ENCODE measurements around the gene SLC6A17.
A peak's percentile ranks its signal among the peaks of the same experiment; 100 is the strongest.

The SLC6A17 gene

GRCh38 chr1:110209715-110210603 is 59.7 kb downstream of the SLC6A17 start, which contains the start of gene KCNC4:
Gene KCNC4 (plus strand): TSS chr1:110210314. CDS start chr1:110211500, 1,186 bp downstream.
- TF ChIP-seq, protein P1, sequence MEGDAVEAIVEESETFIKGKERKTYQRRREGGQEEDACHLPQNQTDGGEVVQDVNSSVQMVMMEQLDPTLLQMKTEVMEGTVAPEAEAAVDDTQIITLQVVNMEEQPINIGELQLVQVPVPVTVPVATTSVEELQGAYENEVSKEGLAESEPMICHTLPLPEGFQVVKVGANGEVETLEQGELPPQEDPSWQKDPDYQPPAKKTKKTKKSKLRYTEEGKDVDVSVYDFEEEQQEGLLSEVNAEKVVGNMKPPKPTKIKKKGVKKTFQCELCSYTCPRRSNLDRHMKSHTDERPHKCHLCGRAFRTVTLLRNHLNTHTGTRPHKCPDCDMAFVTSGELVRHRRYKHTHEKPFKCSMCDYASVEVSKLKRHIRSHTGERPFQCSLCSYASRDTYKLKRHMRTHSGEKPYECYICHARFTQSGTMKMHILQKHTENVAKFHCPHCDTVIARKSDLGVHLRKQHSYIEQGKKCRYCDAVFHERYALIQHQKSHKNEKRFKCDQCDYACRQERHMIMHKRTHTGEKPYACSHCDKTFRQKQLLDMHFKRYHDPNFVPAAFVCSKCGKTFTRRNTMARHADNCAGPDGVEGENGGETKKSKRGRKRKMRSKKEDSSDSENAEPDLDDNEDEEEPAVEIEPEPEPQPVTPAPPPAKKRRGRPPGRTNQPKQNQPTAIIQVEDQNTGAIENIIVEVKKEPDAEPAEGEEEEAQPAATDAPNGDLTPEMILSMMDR (IDR thresholded peaks at IDR 0.05; ENCODE audit: low read depth, low read length): no peak
- peak; percentile 47 for DNase-seq (ENCODE audit: extremely low read depth, low read depth)

DNA sequence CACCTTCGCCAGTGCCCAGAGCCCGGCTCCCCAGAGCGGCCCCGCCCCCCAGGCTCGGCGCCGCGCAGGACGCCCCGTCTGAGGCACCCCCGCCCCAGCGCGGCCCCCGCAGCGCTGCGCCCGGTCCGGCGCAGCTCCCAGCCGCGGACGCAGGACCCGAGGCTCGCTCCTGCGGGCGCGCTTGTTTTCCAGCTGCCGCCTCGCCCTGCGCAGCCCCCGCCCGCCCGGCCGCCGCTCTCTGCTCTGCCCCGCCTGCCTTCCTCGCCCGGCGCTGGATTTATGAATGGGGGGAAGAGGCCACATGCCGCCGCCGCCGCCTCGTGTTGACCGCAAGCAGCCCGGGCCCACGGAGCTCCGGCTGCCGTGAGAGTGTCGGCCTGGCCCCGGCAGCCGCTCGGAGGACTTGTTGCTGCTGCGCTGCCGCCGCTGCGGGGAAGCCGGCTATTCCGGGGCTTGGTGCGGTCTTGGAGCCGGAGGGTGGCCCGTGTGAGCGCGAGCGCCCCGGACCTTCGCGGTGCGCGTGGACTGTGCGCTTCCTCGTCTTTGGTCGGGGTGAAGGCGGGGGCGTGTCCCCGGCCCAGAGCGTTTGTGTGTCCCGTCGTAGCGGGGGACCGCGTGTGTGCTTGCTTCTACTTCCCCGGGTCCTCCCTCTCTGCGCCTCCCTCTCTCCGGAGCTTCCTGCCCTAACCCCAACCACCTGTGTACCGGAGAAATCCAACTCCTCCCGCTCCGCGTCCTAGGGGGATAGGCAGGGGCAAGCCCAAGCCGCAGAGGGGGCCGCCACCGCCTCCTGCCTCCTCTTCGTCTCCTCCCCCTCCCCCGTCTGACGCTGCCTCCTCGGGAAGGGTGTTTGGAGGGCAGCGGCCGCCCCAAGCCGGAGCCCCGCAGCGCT is 60.6 kb downstream of the SLC6A17 start:
- TF ChIP-seq, protein P1 (IDR thresholded peaks at IDR 0.05; ENCODE audit: low read depth, low read length): no peak
- no peak for DNase-seq (ENCODE audit: extremely low read depth, low read depth)

GRCh38 chr1:110211496-110212168 is 61.3 kb downstream of the SLC6A17 start:
- TF ChIP-seq, protein P1 (IDR thresholded peaks at IDR 0.05; ENCODE audit: low read depth, low read length): no peak

GRCh38 chr1:110212169-110213142 is 62.2 kb downstream of the SLC6A17 start:
- DNase-seq (ENCODE audit: extremely low read depth, low read depth): no peak

More at GRCh38 chr1:110211496-110212168, 61.3 kb downstream of the SLC6A17 start:
- no peak for DNase-seq (ENCODE audit: extremely low read depth, low read depth)

DNA sequence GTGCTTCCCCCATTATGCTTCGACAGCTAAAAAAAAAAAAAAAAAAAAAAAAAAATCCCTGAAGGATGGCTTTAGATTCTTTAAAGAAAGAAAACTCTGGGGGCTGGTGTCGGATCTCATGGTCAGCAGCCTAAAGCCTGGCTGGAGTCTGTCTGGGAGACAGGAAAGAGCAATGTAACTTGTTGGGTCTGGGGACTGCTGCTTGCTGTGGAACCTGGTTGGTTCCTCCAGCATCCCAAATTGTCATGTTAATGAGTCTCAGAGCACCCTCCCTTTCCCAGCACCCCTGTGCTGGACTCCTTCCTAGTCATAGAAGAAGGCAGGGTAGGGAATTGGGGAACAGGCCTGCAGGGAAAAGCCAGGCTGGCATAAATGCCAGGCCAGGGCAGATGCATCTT is 62.8 kb downstream of the SLC6A17 start:
- no peak for DNase-seq (ENCODE audit: extremely low read depth, low read depth)
- TF ChIP-seq, protein P1 (IDR thresholded peaks at IDR 0.05; ENCODE audit: low read depth, low read length): no peak

More at GRCh38 chr1:110212169-110213142, 62.2 kb downstream of the SLC6A17 start:
- TF ChIP-seq, protein P1 (IDR thresholded peaks at IDR 0.05; ENCODE audit: low read depth, low read length): no peak
